GM10248 (cell line): Measurements from ENCODE around the gene PELO.
A peak's percentile ranks its signal among the peaks of the same experiment; 100 is the strongest.

Source experiments
- CTCF ChIA-PET: fragments of 300-600 bp; sonication (Branson Sonifier 250); formaldehyde crosslinking; extraction: SDS; loops from one replicate; lab custom pipeline; 2021; ENCODE audit warnings: antibody characterized with exemption; lab: Yijun Ruan, JAX
- POLR2A ChIA-PET: fragments of 350-650 bp; sonication (Branson Sonifier 250); formaldehyde crosslinking; extraction: SDS; loops from one replicate; lab custom pipeline; 2020; ENCODE audit warnings: antibody characterized with exemption; lab: Yijun Ruan, JAX
- DNase-seq: peaks from one replicate; pipeline ENCODE4 v3.0.0; 2012; ENCODE audit errors: extremely low spot score
- CTCF ChIP-seq: IDR thresholded peaks from 2 replicates; pipeline ENCODE4 v1.5.1; 2012; ENCODE audit warnings: mild to moderate bottlenecking, low read depth; ENCODE audit errors: extremely low read depth, missing control alignments, control extremely low read depth

Gene PELO

GRCh38 chr5:52796031-52796430, 8.3 kb downstream of the PELO start:
- CTCF ChIA-PET: interaction anchor here (1.2 kb wide), 1 partner anchor 120 kb away, joined by 3 read pairs; no protein-coding TSS in a partner anchor
- POLR2A ChIA-PET: no interaction called here
- no peak for DNase-seq
- TF ChIP-seq CTCF: no peak

GRCh38 chr5:52796516-52797103, 8.9 kb downstream of the PELO start:
- no peak for DNase-seq
- ChIA-PET CTCF (no interaction called here), POLR2A (no interaction called here)
- TF ChIP-seq CTCF: no peak

GRCh38 chr5:52798938-52799337, 11.2 kb downstream of the PELO start:
- POLR2A ChIA-PET: interaction anchor here (0.7 to 0.9 kb wide), 2 partner anchors 27 to 33 kb away, joined by 3 to 4 read pairs; no protein-coding TSS in a partner anchor
- DNase-seq: no peak

GRCh38 chr5:52799358-52799982, 11.8 kb downstream of the PELO start:
- peak; percentile 3 for DNase-seq

More at GRCh38 chr5:52798938-52799337, 11.2 kb downstream of the PELO start:
- CTCF ChIA-PET: interaction anchor here (0.8 to 2.8 kb wide), 11 partner anchors 9 to 297 kb away, joined by 3 to 13 read pairs (median 4); partner anchors contain the start of genes ITGA1 and PELO
- no peak for TF ChIP-seq CTCF

GRCh38 chr5:52799983-52800393, 12.3 kb downstream of the PELO start:
- POLR2A ChIA-PET: interaction anchor here (0.9 to 1.0 kb wide), 2 partner anchors 10 to 26 kb away, joined by 3 to 4 read pairs; no protein-coding TSS in a partner anchor
- CTCF ChIA-PET: interaction anchor here (0.8 to 2.8 kb wide), 9 partner anchors 8 to 296 kb away, joined by 3 to 13 read pairs (median 6); partner anchors contain the start of genes ITGA1 and PELO
- no peak for TF ChIP-seq CTCF

More at GRCh38 chr5:52799358-52799982, 11.8 kb downstream of the PELO start:
- POLR2A ChIA-PET: interaction anchor here (0.7 to 1.0 kb wide), 3 partner anchors 10 to 34 kb away, joined by 3 to 4 read pairs (median 3); no protein-coding TSS in a partner anchor
- TF ChIP-seq CTCF: no peak
- CTCF ChIA-PET: interaction anchor here (0.8 to 2.8 kb wide), 10 partner anchors 9 to 296 kb away, joined by 3 to 13 read pairs (median 4); partner anchors contain the start of genes ITGA1 and PELO

More at GRCh38 chr5:52799983-52800393, 12.3 kb downstream of the PELO start:
- peak; percentile 94 for DNase-seq
